GM12878 (cell line): ENCODE measurements around the gene PI4K2A. TPM values are rescaled to one million over a fixed set of nuclear protein-coding genes. Genes with fewer than 3 reads are reported as not detected.

Experiments
- ATAC-seq: fragments of 200-7000 bp; cut with Tn5 transposase; 3 replicates; pipeline ENCODE4 v1.9.1; 2020; ENCODE audit warnings: mild to moderate bottlenecking, moderate library complexity
- BruUV-seq: library from RNA; stranded (reverse); fragments of 400-500 nt; replicated peaks from 2 replicates; lab custom pipeline; 2021; lab: Mats Ljungman, UMichigan
- CTCF ChIA-PET: fragments of 300-600 bp; sonication (Branson Sonifier 250); formaldehyde crosslinking; extraction: SDS; loops from one replicate; lab custom pipeline; 2021; ENCODE audit warnings: inconsistent platforms; lab: Yijun Ruan, JAX
- POLR2A ChIA-PET: fragments of 350-600 bp; formaldehyde crosslinking; extraction: SDS; loops from one replicate; lab custom pipeline; 2021; ENCODE audit warnings: inconsistent platforms; lab: Charles Lee
- RAD21 ChIA-PET: fragments of 300-600 bp; sonication (Branson Sonifier 250); formaldehyde crosslinking; loops from one replicate; lab custom pipeline; 2023; ENCODE audit warnings: antibody characterized with exemption; ENCODE audit not compliant: unreplicated experiment; lab: Charles Lee
- SMC1A ChIA-PET: fragments of 300-600 bp; sonication (Branson Sonifier 250); formaldehyde crosslinking; loops from one replicate; lab custom pipeline; 2023; ENCODE audit not compliant: unreplicated experiment, uncharacterized antibody; lab: Charles Lee
- DNase-seq: peaks from one replicate; pipeline ENCODE4 v3.0.0-alpha.2; 2011; ENCODE audit warnings: low read depth, low spot score
- FAIRE-seq: peaks from 3 replicates; lab custom pipeline; 2011; peaks lifted over from hg19 to GRCh38; lab: Jason Lieb, UNC
- H2AFZ ChIP-seq: 2 replicates; pipeline ENCODE4 v1.6.0; 2011; ENCODE audit warnings: low read depth, low read length, control low read depth; ENCODE audit not compliant: control insufficient read depth
- H3K27ac ChIP-seq: 2 replicates; pipeline ENCODE4 v1.5.1; 2011; ENCODE audit warnings: control low read depth; ENCODE audit not compliant: control insufficient read depth, insufficient read depth
- H3K27me3 ChIP-seq, 2 experiments: replicated peaks in 1 of 2; 2 replicates each; pipeline versions ENCODE4 v1.6.0 to v1.6.1; 2011; ENCODE audit warnings: low read length in 1 of 2; ENCODE audit not compliant: control insufficient read depth in 2 of 2, insufficient read depth in 2 of 2
- H3K36me3 ChIP-seq, 2 experiments: 2 replicates each; pipeline ENCODE4 v1.5.1; 2011; ENCODE audit warnings: low read length in 1 of 2; ENCODE audit not compliant: control insufficient read depth in 2 of 2, insufficient read depth in 2 of 2
- H3K4me1 ChIP-seq: 2 replicates; pipeline ENCODE4 v1.6.1; 2011; ENCODE audit warnings: mild to moderate bottlenecking, low read length, moderate library complexity, mixed read lengths; ENCODE audit not compliant: control insufficient read depth, insufficient read depth
- H3K4me2 ChIP-seq: 2 replicates; pipeline ENCODE4 v1.6.0; 2011; ENCODE audit warnings: control low read depth; ENCODE audit not compliant: control insufficient read depth, insufficient read depth
- H3K4me3 ChIP-seq: fragments of 200-600 bp; sonication (generic); 2 replicates; pipeline ENCODE4 v1.5.1; 2016
- H3K79me2 ChIP-seq: 2 replicates; pipeline ENCODE4 v1.6.0; 2011; ENCODE audit warnings: low read length; ENCODE audit not compliant: control insufficient read depth, insufficient read depth
- H3K9ac ChIP-seq: 2 replicates; pipeline ENCODE4 v1.8.0; 2011; ENCODE audit warnings: low read length, control low read depth, mixed read lengths; ENCODE audit not compliant: control insufficient read depth, insufficient read depth
- H3K9me3 ChIP-seq: replicated peaks from 3 replicates; pipeline ENCODE4 v1.5.1; 2011; ENCODE audit warnings: mild to moderate bottlenecking, low read length; ENCODE audit not compliant: control insufficient read depth, insufficient read depth
- H4K20me1 ChIP-seq: 2 replicates; pipeline ENCODE4 v1.6.0; 2011; ENCODE audit not compliant: control insufficient read depth, insufficient read depth
- CEBPB ChIP-seq, 2 experiments: fragments of 150-350 bp in 1 of 2; IDR thresholded peaks; 2 replicates each; pipeline ENCODE4 v1.6.1; 2012 to 2014; ENCODE audit warnings: low read depth in 2 of 2, low read length in 2 of 2, borderline replicate concordance in 1 of 2, inconsistent platforms in 1 of 2
- FOXK2 ChIP-seq: fragments of 450-650 bp; IDR thresholded peaks from 2 replicates; pipeline ENCODE4 v1.6.1; 2017; ENCODE audit warnings: mild to moderate bottlenecking, moderate library complexity
- FOXM1 ChIP-seq: IDR thresholded peaks from 2 replicates; pipeline ENCODE4 v1.6.1; 2012; ENCODE audit warnings: low read depth, mild to moderate bottlenecking, inconsistent platforms, low read length, moderate library complexity
- MXI1 ChIP-seq: fragments of 150-350 bp; IDR thresholded peaks from 2 replicates; pipeline ENCODE4 v1.6.1; 2011; ENCODE audit warnings: low read depth, mild to moderate bottlenecking, inconsistent platforms, low read length, improper control_type of control experiment
- POLR2A ChIP-seq: IDR thresholded peaks from 2 replicates; pipeline ENCODE4 v1.6.1; 2011; ENCODE audit warnings: low read depth, mild to moderate bottlenecking, low read length
- POU2F2 ChIP-seq: IDR thresholded peaks from 3 replicates; pipeline ENCODE4 v1.6.1; 2011; ENCODE audit warnings: low read depth, mild to moderate bottlenecking, low read length, borderline replicate concordance
- RFX5 ChIP-seq: IDR thresholded peaks from 2 replicates; pipeline ENCODE4 v1.6.1; 2011; ENCODE audit warnings: low read depth, low read length, improper control_type of control experiment
- SP1 ChIP-seq: IDR thresholded peaks from one replicate; pipeline ENCODE4 v1.6.1; 2011; ENCODE audit warnings: low read depth, low read length
- ZSCAN29 ChIP-seq: fragments of 450-650 bp; IDR thresholded peaks from 2 replicates; pipeline ENCODE4 v1.6.1; 2017; ENCODE audit warnings: mild to moderate bottlenecking, moderate library complexity
- WGBS: methylation state at CpG from one replicate; pipeline ENCODE4 v1.1.6; 2016; ENCODE audit warnings: low lambda C conversion rate; ENCODE audit not compliant: insufficient replicate concordance, insufficient coverage; ENCODE audit errors: missing lambda C conversion rate; 5-methylcytosine and 5-hydroxymethylcytosine counted together
- in situ Hi-C: fragments of 300-500 bp; cut with MboI; formaldehyde crosslinking; loops from 9 replicates; pipeline ENCODE4 v1.14.3; 2018; ENCODE audit warnings: mixed read lengths
- intact Hi-C: fragments of 100-400 bp; cut with micrococcal nuclease; formaldehyde crosslinking; loops from one replicate; pipeline ENCODE4 v1.14.2; 2022; ENCODE audit not compliant: unreplicated experiment
- polyA plus RNA-seq, 11 experiments: library from polyadenylated mRNA; depleted of rRNA in 4 of 11; unstranded in 6 of 11; stranded (reverse) in 5 of 11; fragments of >200 nt; fragmentation: Nextera tagmentation in 4 of 11; fragmentation: Illumina TruSeq in 1 of 11; extraction: Ambion mirVana in 4 of 11; extraction: Trizol in 1 of 11; gene quantifications; 1 replicate in 1 of 11; 2 replicates in 10 of 11; pipeline versions ENCODE4 v1.2.1 to v1.2.3, GENCODE V29; 2011 to 2016; ENCODE audit warnings: inconsistent platforms in 2 of 11, missing spikeins in 2 of 11, low read depth in 1 of 11
- total RNA-seq, 4 experiments: library from RNA; depleted of rRNA in 3 of 4; stranded (reverse); fragments of >200 nt in 3 of 4; fragmentation: Illumina TruSeq in 1 of 4; extraction: Trizol in 1 of 4; gene quantifications; 2 replicates each; pipeline versions ENCODE4 v1.2.1 to v1.2.3, GENCODE V29; 2013 to 2021
- TF ChIP-seq, protein P1 (sequence below): fragments of 150-350 bp; IDR thresholded peaks from 2 replicates; pipeline ENCODE4 v1.6.1; 2014; ENCODE audit warnings: mild to moderate bottlenecking, low read depth, low read length
- TF ChIP-seq, protein P2 (sequence below): IDR thresholded peaks from 2 replicates; pipeline ENCODE4 v1.6.1; 2011; ENCODE audit warnings: low read depth, low read length, improper control_type of control experiment, borderline replicate concordance
- TF ChIP-seq, protein P3 (sequence below): IDR thresholded peaks from 2 replicates; pipeline ENCODE4 v1.6.1; 2012; ENCODE audit warnings: low read depth, low read length, improper control_type of control experiment

Gene PI4K2A
- total and polyA plus RNA-seq, 10 of the 15 experiments (the other 5 are each of a cell fraction or from before 2014, with no cell fraction given) = 1.5 to 14.5 (median 10.0) TPM

DNA sequence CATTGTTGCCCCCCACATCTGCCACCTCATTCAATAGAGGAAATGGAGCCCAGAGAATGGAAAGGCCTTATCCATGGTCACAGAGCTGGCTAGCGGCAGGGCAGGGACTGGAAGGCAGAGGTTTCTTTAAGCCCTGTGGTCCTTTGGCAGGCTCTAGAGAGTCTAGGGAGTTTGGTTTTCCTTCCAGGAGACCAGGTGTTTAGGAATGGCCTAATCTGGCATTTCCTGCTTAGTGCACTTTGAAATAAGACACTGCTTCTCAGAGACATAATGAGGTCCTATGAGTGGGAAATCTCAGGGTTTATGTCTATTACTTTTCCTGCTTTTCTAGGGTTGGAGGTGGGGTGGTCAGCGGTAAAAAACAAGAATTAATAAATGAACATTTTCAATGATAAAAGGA is 79.1 kb downstream of the PI4K2A start:
- Histone ChIP-seq H3K4me2 (no peak overlapping the region), H3K9me3 (no peaks in the 10 kb centered on the region), H3K27ac (no peak overlapping the region), H3K36me3 (no peaks in the 10 kb centered on the region), H3K79me2 (no peaks in the 10 kb centered on the region), H3K4me1 (no peaks in the 10 kb centered on the region; the same call in 1 of the 2 replicates), H2AFZ (no peak overlapping the region), H3K27me3 (peaks cover 0 to 2% of the 10 kb centered on the region in 2 experiments; a peak in 1 of 4 replicates), H3K4me3 (no peak overlapping the region), H4K20me1 (no peaks in the 10 kb centered on the region), H3K9ac (no peak overlapping the region)
- no peak for DNase-seq
- RAD21 ChIA-PET = no interaction called here
- no peak for TF ChIP-seq RFX5
- TF ChIP-seq POU2F2 = no peak
- TF ChIP-seq, protein P1, sequence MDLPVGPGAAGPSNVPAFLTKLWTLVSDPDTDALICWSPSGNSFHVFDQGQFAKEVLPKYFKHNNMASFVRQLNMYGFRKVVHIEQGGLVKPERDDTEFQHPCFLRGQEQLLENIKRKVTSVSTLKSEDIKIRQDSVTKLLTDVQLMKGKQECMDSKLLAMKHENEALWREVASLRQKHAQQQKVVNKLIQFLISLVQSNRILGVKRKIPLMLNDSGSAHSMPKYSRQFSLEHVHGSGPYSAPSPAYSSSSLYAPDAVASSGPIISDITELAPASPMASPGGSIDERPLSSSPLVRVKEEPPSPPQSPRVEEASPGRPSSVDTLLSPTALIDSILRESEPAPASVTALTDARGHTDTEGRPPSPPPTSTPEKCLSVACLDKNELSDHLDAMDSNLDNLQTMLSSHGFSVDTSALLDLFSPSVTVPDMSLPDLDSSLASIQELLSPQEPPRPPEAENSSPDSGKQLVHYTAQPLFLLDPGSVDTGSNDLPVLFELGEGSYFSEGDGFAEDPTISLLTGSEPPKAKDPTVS = no peak
- no peak for TF ChIP-seq CEBPB (IDR thresholded peaks at IDR 0.05; ENCODE audit: borderline replicate concordance in 1 of 2, low read depth in 2 of 2, low read length in 2 of 2)
- TF ChIP-seq, protein P2, sequence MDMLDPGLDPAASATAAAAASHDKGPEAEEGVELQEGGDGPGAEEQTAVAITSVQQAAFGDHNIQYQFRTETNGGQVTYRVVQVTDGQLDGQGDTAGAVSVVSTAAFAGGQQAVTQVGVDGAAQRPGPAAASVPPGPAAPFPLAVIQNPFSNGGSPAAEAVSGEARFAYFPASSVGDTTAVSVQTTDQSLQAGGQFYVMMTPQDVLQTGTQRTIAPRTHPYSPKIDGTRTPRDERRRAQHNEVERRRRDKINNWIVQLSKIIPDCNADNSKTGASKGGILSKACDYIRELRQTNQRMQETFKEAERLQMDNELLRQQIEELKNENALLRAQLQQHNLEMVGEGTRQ = no peak
- TF ChIP-seq, protein P3, sequence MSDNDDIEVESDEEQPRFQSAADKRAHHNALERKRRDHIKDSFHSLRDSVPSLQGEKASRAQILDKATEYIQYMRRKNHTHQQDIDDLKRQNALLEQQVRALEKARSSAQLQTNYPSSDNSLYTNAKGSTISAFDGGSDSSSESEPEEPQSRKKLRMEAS = no peak
- TF ChIP-seq FOXK2 = no peak
- TF ChIP-seq ZSCAN29 = no peak
- TF ChIP-seq POLR2A = no peak
- TF ChIP-seq MXI1 = no peak
- TF ChIP-seq FOXM1 = no peak
- no peak for TF ChIP-seq SP1
- 71% methylated on average over 2 of the region's 2 CpGs for WGBS
- POLR2A ChIA-PET = no interaction called here
- no peak for ATAC-seq
- BruUV-seq = no TSS peak
- CTCF ChIA-PET = interaction anchor here (0.9 to 21.5 kb wide), 5 partner anchors 12 to 43 kb away, joined by 3 to 416 read pairs (median 3); partner anchors contain the start of genes AVPI1 and MARVELD1
- FAIRE-seq = no peak
- in situ Hi-C loops (no loop called here), intact Hi-C loops (no loop called here)
- SMC1A ChIA-PET = no interaction called here
